Activated CD4-positive, alpha-beta T cell treated with anti-CD3 and anti-CD28 coated beads, Interleukin-2, amount 10 ng/mL, durations not matched to agents 24 days and 14 days (primary cell): ENCODE data around the gene GLB1L2. TPM values are rescaled to one million over a fixed set of nuclear protein-coding genes. Genes with fewer than 3 reads are reported as not detected.

Experiments
- DNase-seq: peaks from one replicate; pipeline ENCODE4 v3.0.0; 2022
- H3K27ac Mint-ChIP-seq: one replicate; pipeline ENCODE4 v1.8.0; 2022; ENCODE audit warnings: mild to moderate bottlenecking, mixed read lengths
- H3K27me3 Mint-ChIP-seq: one replicate; pipeline ENCODE4 v1.8.0; 2022; ENCODE audit warnings: mixed read lengths
- H3K36me3 Mint-ChIP-seq: one replicate; pipeline ENCODE4 v1.8.0; 2022; ENCODE audit warnings: low read depth, mild to moderate bottlenecking, mixed read lengths
- H3K4me1 Mint-ChIP-seq: one replicate; pipeline ENCODE4 v1.8.0; 2021; ENCODE audit warnings: mixed read lengths
- H3K4me3 Mint-ChIP-seq: one replicate; pipeline ENCODE4 v1.8.0; 2022; ENCODE audit warnings: mild to moderate bottlenecking, moderate library complexity, mixed read lengths
- H3K9me3 Mint-ChIP-seq: one replicate; pipeline ENCODE4 v1.8.0; 2021; ENCODE audit warnings: mixed read lengths
- intact Hi-C: fragments of 100-400 bp; cut with micrococcal nuclease; formaldehyde crosslinking; loops from one replicate; pipeline ENCODE4 v1.15.1; 2023
- total RNA-seq: library from RNA; stranded (reverse); gene quantifications from 2 replicates; pipeline ENCODE4 v1.2.3, GENCODE V29; 2022

GLB1L2 gene
- total RNA-seq, 1 donor from 2014 or later: 11.2 TPM

- no peaks in the 10 kb centered on the region for H3K9me3 Mint-ChIP-seq
- H3K27me3 Mint-ChIP-seq: peaks cover 9% of the 10 kb centered on the region
- no peaks in the 10 kb centered on the region for H3K4me1 Mint-ChIP-seq
- no peak overlapping the region for H3K4me3 Mint-ChIP-seq
- intact Hi-C loops: no loop called here
- no peak overlapping the region for H3K27ac Mint-ChIP-seq
- no peaks in the 10 kb centered on the region for H3K36me3 Mint-ChIP-seq
- DNase-seq: no peak
These were observed 66.3 kb downstream of the GLB1L2 start for GRCh38 chr11:134398079-134398444.

GRCh38 chr11:134398644-134399292, 67.0 kb downstream of the GLB1L2 start:
- no peak overlapping the region for H3K4me3 Mint-ChIP-seq
- H3K9me3 Mint-ChIP-seq: no peaks in the 10 kb centered on the region
- H3K36me3 Mint-ChIP-seq: no peaks in the 10 kb centered on the region
- peaks cover 6% of the 10 kb centered on the region for H3K27me3 Mint-ChIP-seq
- no peaks in the 10 kb centered on the region for H3K4me1 Mint-ChIP-seq
- intact Hi-C loops: no loop called here
- H3K27ac Mint-ChIP-seq: no peak overlapping the region
- no peak for DNase-seq

- Mint-ChIP-seq H3K9me3 (no peaks in the 10 kb centered on the region), H3K36me3 (no peaks in the 10 kb centered on the region), H3K4me1 (no peaks in the 10 kb centered on the region), H3K4me3 (no peak overlapping the region), H3K27me3 (peaks cover 6% of the 10 kb centered on the region), H3K27ac (no peak overlapping the region)
- intact Hi-C loops: no loop called here
- no peak for DNase-seq
These were observed 67.5 kb downstream of the GLB1L2 start for GRCh38 chr11:134399293-134399654.

GRCh38 chr11:134399996-134400395, 68.2 kb downstream of the GLB1L2 start:
- H3K27me3 Mint-ChIP-seq: peaks cover 6% of the 10 kb centered on the region
- H3K36me3 Mint-ChIP-seq: no peaks in the 10 kb centered on the region
- intact Hi-C loops: no loop called here
- H3K4me1 Mint-ChIP-seq: no peaks in the 10 kb centered on the region
- DNase-seq: no peak
- H3K4me3 Mint-ChIP-seq: no peak overlapping the region
- no peaks in the 10 kb centered on the region for H3K9me3 Mint-ChIP-seq
- H3K27ac Mint-ChIP-seq: no peak overlapping the region

- Mint-ChIP-seq H3K36me3 (no peaks in the 10 kb centered on the region), H3K4me1 (no peaks in the 10 kb centered on the region), H3K4me3 (no peak overlapping the region), H3K27me3 (peaks cover 8% of the 10 kb centered on the region), H3K9me3 (no peaks in the 10 kb centered on the region), H3K27ac (no peak overlapping the region)
- DNase-seq: no peak
- intact Hi-C loops: no loop called here
These were observed 70.3 kb downstream of the GLB1L2 start for GRCh38 chr11:134401825-134402809.

- H3K36me3 Mint-ChIP-seq: no peaks in the 10 kb centered on the region
- intact Hi-C loops: no loop called here
- H3K27me3 Mint-ChIP-seq: peaks cover 11% of the 10 kb centered on the region
- no peaks in the 10 kb centered on the region for H3K4me1 Mint-ChIP-seq
- no peak for DNase-seq
- no peak overlapping the region for H3K4me3 Mint-ChIP-seq
- no peak overlapping the region for H3K27ac Mint-ChIP-seq
- no peaks in the 10 kb centered on the region for H3K9me3 Mint-ChIP-seq
These were observed 71.1 kb downstream of the GLB1L2 start for GRCh38 chr11:134402910-134403309.

GRCh38 chr11:134404575-134405341, 73.0 kb downstream of the GLB1L2 start:
- Mint-ChIP-seq H3K4me1 (no peaks in the 10 kb centered on the region), H3K4me3 (no peak overlapping the region), H3K27ac (no peak overlapping the region), H3K36me3 (no peaks in the 10 kb centered on the region), H3K9me3 (no peaks in the 10 kb centered on the region), H3K27me3 (peaks cover 20% of the 10 kb centered on the region)
- intact Hi-C loops: no loop called here
- DNase-seq: no peak

- Mint-ChIP-seq H3K27me3 (peaks cover 26% of the 10 kb centered on the region), H3K27ac (no peak overlapping the region), H3K9me3 (no peaks in the 10 kb centered on the region), H3K4me3 (no peak overlapping the region), H3K4me1 (no peaks in the 10 kb centered on the region), H3K36me3 (no peaks in the 10 kb centered on the region)
- DNase-seq: no peak
- intact Hi-C loops: no loop called here
These were observed 73.6 kb downstream of the GLB1L2 start for GRCh38 chr11:134405436-134405835.

GRCh38 chr11:134405841-134406240, 74.1 kb downstream of the GLB1L2 start:
- Mint-ChIP-seq H3K4me1 (no peaks in the 10 kb centered on the region), H3K36me3 (no peaks in the 10 kb centered on the region), H3K4me3 (no peak overlapping the region), H3K27me3 (peaks cover 28% of the 10 kb centered on the region), H3K9me3 (no peaks in the 10 kb centered on the region), H3K27ac (no peak overlapping the region)
- no peak for DNase-seq
- intact Hi-C loops: no loop called here

- Mint-ChIP-seq H3K36me3 (no peaks in the 10 kb centered on the region), H3K27me3 (peaks cover 30% of the 10 kb centered on the region), H3K9me3 (no peaks in the 10 kb centered on the region), H3K4me1 (peaks cover 2% of the 10 kb centered on the region), H3K4me3 (no peak overlapping the region), H3K27ac (no peak overlapping the region)
- intact Hi-C loops: no loop called here
- DNase-seq: no peak
These were observed 74.7 kb downstream of the GLB1L2 start for GRCh38 chr11:134406264-134407185.

GRCh38 chr11:134407321-134407828, 75.6 kb downstream of the GLB1L2 start:
- Mint-ChIP-seq H3K27ac (no peak overlapping the region), H3K36me3 (no peaks in the 10 kb centered on the region), H3K4me3 (no peak overlapping the region), H3K27me3 (peaks cover 30% of the 10 kb centered on the region), H3K9me3 (no peaks in the 10 kb centered on the region), H3K4me1 (peaks cover 2% of the 10 kb centered on the region)
- intact Hi-C loops: no loop called here
- no peak for DNase-seq

GRCh38 chr11:134407923-134408322, 76.1 kb downstream of the GLB1L2 start:
- H3K27me3 Mint-ChIP-seq: peaks cover 31% of the 10 kb centered on the region
- no peaks in the 10 kb centered on the region for H3K36me3 Mint-ChIP-seq
- peaks cover 3% of the 10 kb centered on the region for H3K4me1 Mint-ChIP-seq
- intact Hi-C loops: no loop called here
- DNase-seq: no peak
- no peaks in the 10 kb centered on the region for H3K9me3 Mint-ChIP-seq
- H3K4me3 Mint-ChIP-seq: no peak overlapping the region
- H3K27ac Mint-ChIP-seq: no peak overlapping the region
